ENCODE measurements around the gene TLE1. TPM values are rescaled to one million over a fixed set of nuclear protein-coding genes. Genes with fewer than 3 reads are reported as not detected.

Gene TLE1
- total RNA-seq, 1 experiment from 2014 or later, result 79.3 TPM

DNA sequence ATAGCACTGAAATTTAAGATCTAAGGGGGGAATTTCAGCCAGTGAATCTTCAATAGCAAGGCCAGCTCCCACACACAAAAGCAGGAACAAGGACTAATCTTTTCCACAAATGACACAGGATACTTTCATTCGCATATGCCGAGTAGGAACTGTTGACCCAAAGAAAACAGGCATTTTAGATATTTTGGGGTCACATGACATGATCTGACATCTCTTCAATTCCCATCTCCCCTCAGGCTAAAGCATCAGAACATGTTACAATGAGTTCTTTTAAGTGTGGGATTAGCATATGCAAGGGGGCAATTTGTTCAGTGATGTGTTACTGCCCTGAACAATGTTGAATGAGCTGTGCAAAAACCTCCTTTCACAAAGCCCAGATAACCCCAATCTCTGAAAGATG is 68.2 kb downstream of the TLE1 start:
- Mint-ChIP-seq H3K4me3 (no peak overlapping the region), H3K4me1 (peaks cover 48 to 53% of the 10 kb centered on the region in 2 experiments), H3K27ac (peak overlapping the region; percentile 46 to 75 (median 51); a peak in 2 of 7 replicates), H3K9me3 (no peaks in the 10 kb centered on the region), H3K36me3 (ENCODE audit: insufficient read depth in 1 of 3, low read depth in 3 of 3) (peaks cover 25 to 38% (median 35%) of the 10 kb centered on the region in 3 experiments; a peak in 6 of 7 replicates), H3K27me3 (ENCODE audit: low read depth) (no peaks in the 10 kb centered on the region)
- no peak overlapping the region for H3K18ac ChIP-seq (ENCODE audit: insufficient read length, low read depth, low read length)
- H2AK5ac ChIP-seq (ENCODE audit: insufficient read length, low read length), result no peak overlapping the region
- no peaks in the 10 kb centered on the region; the same call in 1 of the 2 replicates for H3K79me2 ChIP-seq (ENCODE audit: insufficient read depth, low read length)
- H2BK120ac ChIP-seq (ENCODE audit: low read depth, low read length, poor library complexity, severe bottlenecking), result no peak overlapping the region
- H3T11ph ChIP-seq (ENCODE audit: low read length), result no peak overlapping the region
- no peak overlapping the region for H2BK5ac ChIP-seq (ENCODE audit: insufficient read length, low read length)
- no peak overlapping the region for H2BK20ac ChIP-seq (ENCODE audit: low read depth, low read length, poor library complexity, severe bottlenecking)
- TF ChIP-seq, protein P1, sequence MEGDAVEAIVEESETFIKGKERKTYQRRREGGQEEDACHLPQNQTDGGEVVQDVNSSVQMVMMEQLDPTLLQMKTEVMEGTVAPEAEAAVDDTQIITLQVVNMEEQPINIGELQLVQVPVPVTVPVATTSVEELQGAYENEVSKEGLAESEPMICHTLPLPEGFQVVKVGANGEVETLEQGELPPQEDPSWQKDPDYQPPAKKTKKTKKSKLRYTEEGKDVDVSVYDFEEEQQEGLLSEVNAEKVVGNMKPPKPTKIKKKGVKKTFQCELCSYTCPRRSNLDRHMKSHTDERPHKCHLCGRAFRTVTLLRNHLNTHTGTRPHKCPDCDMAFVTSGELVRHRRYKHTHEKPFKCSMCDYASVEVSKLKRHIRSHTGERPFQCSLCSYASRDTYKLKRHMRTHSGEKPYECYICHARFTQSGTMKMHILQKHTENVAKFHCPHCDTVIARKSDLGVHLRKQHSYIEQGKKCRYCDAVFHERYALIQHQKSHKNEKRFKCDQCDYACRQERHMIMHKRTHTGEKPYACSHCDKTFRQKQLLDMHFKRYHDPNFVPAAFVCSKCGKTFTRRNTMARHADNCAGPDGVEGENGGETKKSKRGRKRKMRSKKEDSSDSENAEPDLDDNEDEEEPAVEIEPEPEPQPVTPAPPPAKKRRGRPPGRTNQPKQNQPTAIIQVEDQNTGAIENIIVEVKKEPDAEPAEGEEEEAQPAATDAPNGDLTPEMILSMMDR (conservative IDR thresholded peaks at IDR 0.05), result no peak
- no peak overlapping the region for H4K8ac ChIP-seq (replicated peaks; ENCODE audit: insufficient read length, low read depth, low read length)
- no peaks in the 10 kb centered on the region for H4K20me1 ChIP-seq (ENCODE audit: control insufficient read depth, insufficient read depth, insufficient read length)
- no peaks in the 10 kb centered on the region for H3K27me3 ChIP-seq (ENCODE audit: insufficient read depth, low read length)
- peaks cover 14% of the 10 kb centered on the region; the same call in 1 of the 2 replicates for H3K4me1 ChIP-seq (ENCODE audit: insufficient read depth, low read length)
- no CpG with 5 or more reads among the region's 2 CpGs for WGBS (ENCODE audit: extremely low coverage, insufficient read length, low lambda C conversion rate)
- H3K23me2 ChIP-seq (ENCODE audit: insufficient read length, low read depth, low read length, poor library complexity, severe bottlenecking), result no peaks in the 10 kb centered on the region
- H2AFZ ChIP-seq (ENCODE audit: low read length), result no peak overlapping the region
- no peak overlapping the region for H3K9ac ChIP-seq (ENCODE audit: extremely low read depth, insufficient read length, low read length)
- H3K4me2 ChIP-seq (ENCODE audit: insufficient read depth, insufficient read length, low read length), result no peak overlapping the region
- no peak overlapping the region for H3K23ac ChIP-seq (ENCODE audit: insufficient read length, low read depth, low read length)
- H3K4ac ChIP-seq (ENCODE audit: low read depth, low read length), result no peak overlapping the region
- DNase-seq, result no peak
- no peak overlapping the region for H2BK12ac ChIP-seq (ENCODE audit: insufficient read length, low read depth, low read length)
- H3K14ac ChIP-seq (ENCODE audit: insufficient read depth, low read length), result no peak overlapping the region
- H3K27ac ChIP-seq (ENCODE audit: insufficient read length, low read depth, low read length), result no peak overlapping the region
- no peaks in the 10 kb centered on the region for H3K79me1 ChIP-seq (ENCODE audit: insufficient read depth, low read depth, low read length, poor library complexity, severe bottlenecking)
- H4K5ac ChIP-seq (ENCODE audit: insufficient read length, low read depth, low read length), result no peak overlapping the region
- no peak overlapping the region for H4K91ac ChIP-seq (ENCODE audit: insufficient read length, low read depth, low read length)
- no peaks in the 10 kb centered on the region for H3K9me3 ChIP-seq (ENCODE audit: control insufficient read depth, low read depth, low read length)
- no peak overlapping the region for H2BK15ac ChIP-seq (ENCODE audit: low read depth, low read length)
- H3K56ac ChIP-seq (ENCODE audit: insufficient read length, low read depth, low read length), result no peak overlapping the region
